Adrenal gland (tissue), 12 donors: ENCODE results near the gene PDIA3. TPM values are rescaled to one million over a fixed set of nuclear protein-coding genes. Genes with fewer than 3 reads are reported as not detected.

Experiments used
- DNase-seq, 7 donors: peaks; one replicate each; pipeline ENCODE4 v3.0.0-alpha.2; 2019 to 2020
- H3K27ac ChIP-seq, 5 donors: fragments of 200-600 bp; sonication (generic) in 4 of 5; 1 replicate in 3 of 5; 2 replicates in 2 of 5; pipeline versions ENCODE4 v1.5.1 to v1.8.0; 2016 to 2020; ENCODE audit warnings: mild to moderate bottlenecking in 1 of 5
- H3K27me3 ChIP-seq: fragments of 200-600 bp; 2 replicates; pipeline ENCODE4 v1.8.0; 2021
- H3K36me3 ChIP-seq, 2 donors: fragments of 200-600 bp; replicated peaks in 1 of 2; 1 replicate in 1 of 2; 2 replicates in 1 of 2; pipeline versions ENCODE4 v1.5.1 to v1.8.0; 2018 to 2022
- H3K4me1 ChIP-seq, 2 donors: fragments of 200-600 bp; replicated peaks in 1 of 2; 1 replicate in 1 of 2; 2 replicates in 1 of 2; pipeline versions ENCODE4 v1.5.1 to v1.8.0; 2018 to 2021
- H3K4me3 ChIP-seq, 4 donors: fragments of 200-600 bp; sonication (generic) in 3 of 4; one replicate each; pipeline ENCODE4 v1.5.1; 2016 to 2018
- H3K9me3 ChIP-seq, 3 donors: fragments of 200-600 bp; sonication (generic) in 1 of 3; replicated peaks in 1 of 3; 1 replicate in 2 of 3; 2 replicates in 1 of 3; pipeline versions ENCODE4 v1.5.1 to v1.8.0; 2016 to 2021
- POLR2A ChIP-seq, 2 donors: fragments of 450-650 bp; IDR thresholded peaks; one replicate each; pipeline ENCODE4 v1.6.1; 2017; ENCODE audit warnings: antibody characterized with exemption in 2 of 2, mild to moderate bottlenecking in 2 of 2, moderate library complexity in 1 of 2
- WGBS, 4 donors: extraction: QIAGEN DNeasy Blood & Tissue Kit in 2 of 4; methylation state at CpG; one replicate each; pipeline versions ENCODE4 v1.1.5 to v1.1.7; 2013 to 2017; 5-methylcytosine and 5-hydroxymethylcytosine counted together
- intact Hi-C, 2 donors: fragments of 100-400 bp; cut with DNase I; formaldehyde crosslinking; loops; one replicate each; pipeline versions ENCODE4 v1.14.1 to v1.15.0; 2022 to 2023
- polyA plus RNA-seq, 3 donors: library from polyadenylated mRNA; stranded (reverse); fragments of 200-250 nt in 2 of 3; fragments of 350-450 nt in 1 of 3; fragmentation: Illumina TruSeq in 1 of 3; extraction: RNeasy Lipid Tissue Mini Kit (QIAGEN cat#74804) in 1 of 3; gene quantifications; one replicate each; pipeline ENCODE4 v1.2.3, GENCODE V29; 2013 to 2014
- total RNA-seq, 9 donors: library from RNA; depleted of rRNA in 4 of 9; stranded (reverse); fragments of >200 nt in 4 of 9; fragments of 120-200 nt in 1 of 9; fragmentation: NEBNext Ultra II Directional in 1 of 9; extraction: Animal tissue kit (Norgen Biotek cat#: 25700) in 1 of 9; gene quantifications; one replicate each; pipeline versions ENCODE4 v1.1.0 to v1.2.4, GENCODE V29; 2013 to 2023
- TF ChIP-seq, protein P1 (sequence below), 6 experiments: fragments of 450-650 bp in 4 of 6; fragments of 200-600 bp in 2 of 6; sonication (generic) in 1 of 6; IDR thresholded peaks; 1 replicate in 5 of 6; 2 replicates in 1 of 6; pipeline versions ENCODE4 v1.5.1 to v1.8.0; 2016 to 2021; ENCODE audit warnings: antibody characterized with exemption in 6 of 6, mild to moderate bottlenecking in 2 of 6, moderate library complexity in 1 of 6
- donor health status: healthy with polysubstance abuse.
- donor health status: Bipolar disorder and iron deficiency.
- donor health status: DM: yes; HTN: yes; CAD: no.
- donor health status: DM: no; HTN: no; CAD: no.
- donor health status: DM: no; HTN: no; CAD: no.
- donor health status: DM: yes; HTN: yes; CAD: no.

The PDIA3 gene
- total and polyA plus RNA-seq, 12 donors = 92.7 to 727 (median 201) TPM

DNA sequence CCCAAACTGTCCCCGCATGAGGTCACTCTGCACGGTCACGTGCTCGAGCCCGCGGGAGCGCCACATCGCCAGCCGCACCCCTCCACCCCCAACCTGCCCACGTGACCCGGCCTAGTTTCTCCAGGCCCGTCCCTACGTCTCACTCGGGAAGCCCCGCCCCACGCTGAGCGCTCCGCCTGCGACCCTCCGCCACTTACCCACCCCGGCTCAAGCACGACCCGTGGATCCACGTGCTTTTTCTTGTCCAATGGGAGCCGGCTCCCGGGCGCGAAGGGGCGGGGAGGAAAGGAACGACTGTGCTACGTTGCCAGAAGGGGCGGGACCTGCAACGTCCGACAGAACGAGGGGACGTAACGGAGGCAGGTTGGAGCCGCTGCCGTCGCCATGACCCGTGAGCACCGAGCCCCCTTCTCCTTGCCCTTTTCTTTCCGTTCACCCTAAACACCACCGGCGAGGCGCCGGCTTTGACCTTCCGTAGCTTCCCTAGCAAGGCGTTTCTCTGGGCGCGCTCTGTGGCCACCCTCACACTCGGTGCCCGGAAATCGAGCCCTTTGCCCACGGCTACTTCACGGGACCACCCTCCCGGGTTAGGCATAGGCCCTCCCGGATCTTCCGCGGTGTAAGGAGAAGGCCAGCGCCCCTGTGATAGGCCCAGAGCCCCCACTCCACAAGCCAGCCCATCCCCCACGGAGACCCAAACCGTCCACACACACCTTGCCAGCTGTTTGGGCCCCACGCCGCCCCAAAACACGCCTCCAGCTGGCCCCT is 45.9 kb downstream of the PDIA3 start, which contains the start of gene SERF2:
TSS of gene SERF2 (plus strand) at position 328 of the 768 bp plus-strand sequence. CDS start at position 385, 57 bp downstream.
- Histone ChIP-seq H3K9me3 (no peaks in the 10 kb centered on the region), H3K27me3 (no peaks in the 10 kb centered on the region), H3K36me3 (peaks cover 0 to 38% of the 10 kb centered on the region in 2 donors), H3K4me1 (peaks cover 20 to 39% of the 10 kb centered on the region in 2 donors), H3K27ac (peak within 1 kb of the TSS; percentile 89 to 98 (median 96)), H3K4me3 (peak within 1 kb of the TSS; percentile 61 to 89 (median 74))
- intact Hi-C loops = no loop called here
- DNase-seq = peak; percentile 100
- TF ChIP-seq, protein P1, sequence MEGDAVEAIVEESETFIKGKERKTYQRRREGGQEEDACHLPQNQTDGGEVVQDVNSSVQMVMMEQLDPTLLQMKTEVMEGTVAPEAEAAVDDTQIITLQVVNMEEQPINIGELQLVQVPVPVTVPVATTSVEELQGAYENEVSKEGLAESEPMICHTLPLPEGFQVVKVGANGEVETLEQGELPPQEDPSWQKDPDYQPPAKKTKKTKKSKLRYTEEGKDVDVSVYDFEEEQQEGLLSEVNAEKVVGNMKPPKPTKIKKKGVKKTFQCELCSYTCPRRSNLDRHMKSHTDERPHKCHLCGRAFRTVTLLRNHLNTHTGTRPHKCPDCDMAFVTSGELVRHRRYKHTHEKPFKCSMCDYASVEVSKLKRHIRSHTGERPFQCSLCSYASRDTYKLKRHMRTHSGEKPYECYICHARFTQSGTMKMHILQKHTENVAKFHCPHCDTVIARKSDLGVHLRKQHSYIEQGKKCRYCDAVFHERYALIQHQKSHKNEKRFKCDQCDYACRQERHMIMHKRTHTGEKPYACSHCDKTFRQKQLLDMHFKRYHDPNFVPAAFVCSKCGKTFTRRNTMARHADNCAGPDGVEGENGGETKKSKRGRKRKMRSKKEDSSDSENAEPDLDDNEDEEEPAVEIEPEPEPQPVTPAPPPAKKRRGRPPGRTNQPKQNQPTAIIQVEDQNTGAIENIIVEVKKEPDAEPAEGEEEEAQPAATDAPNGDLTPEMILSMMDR (IDR thresholded peaks at IDR 0.05) = no peak
- peak; percentile 98 to 100 for TF ChIP-seq POLR2A (IDR thresholded peaks at IDR 0.05)
- 0% methylated on average over 19 to 66 of the region's 66 CpGs for WGBS, 4 donors

DNA sequence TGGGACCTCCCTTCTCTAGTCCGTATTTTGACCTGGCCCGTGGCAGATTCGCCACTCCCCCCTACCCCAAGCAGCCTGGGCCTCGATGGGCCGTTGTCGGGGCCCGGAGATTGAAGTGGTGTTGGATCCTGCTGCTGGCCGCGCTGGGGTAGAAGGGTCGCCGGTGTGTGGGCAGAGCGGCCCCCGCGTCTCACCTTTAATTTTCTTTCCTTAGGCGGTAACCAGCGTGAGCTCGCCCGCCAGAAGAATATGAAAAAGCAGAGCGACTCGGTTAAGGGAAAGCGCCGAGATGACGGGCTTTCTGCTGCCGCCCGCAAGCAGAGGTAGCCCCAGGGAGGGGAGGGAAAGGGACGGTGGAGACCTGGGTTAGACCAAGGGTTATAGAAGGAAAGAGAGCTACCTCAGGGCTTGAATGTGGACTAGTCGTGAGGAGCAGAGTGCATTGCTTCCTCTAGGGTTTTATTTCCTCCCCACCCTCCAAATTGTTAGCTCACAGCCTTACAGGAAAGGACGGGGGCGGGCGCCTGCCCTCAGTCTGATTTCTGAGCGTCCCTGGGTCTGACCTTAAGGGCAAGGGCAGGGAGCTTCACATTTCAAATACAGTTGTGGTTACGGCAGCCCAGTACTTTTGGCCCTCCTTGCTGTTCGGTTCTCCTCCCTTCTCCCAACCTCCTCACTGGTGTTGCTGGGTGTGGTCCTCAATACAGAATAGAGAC is 46.7 kb downstream of the PDIA3 start:
- Histone ChIP-seq H3K27me3 (no peaks in the 10 kb centered on the region), H3K36me3 (peaks cover 0 to 44% of the 10 kb centered on the region in 2 donors), H3K4me3 (peak overlapping the region; percentile 6 to 89 (median 74)), H3K4me1 (peaks cover 20 to 41% of the 10 kb centered on the region in 2 donors), H3K27ac (peak overlapping the region; percentile 89 to 98 (median 96)), H3K9me3 (no peaks in the 10 kb centered on the region)
- TF ChIP-seq POLR2A (IDR thresholded peaks at IDR 0.05) = peak; percentile 25 to 54
- TF ChIP-seq, protein P1 (IDR thresholded peaks at IDR 0.05) = peak in 3 of 6 experiments; percentile 14 to 31 (median 22)
- 0 to 1% (median 1%) methylated on average over 33 of the region's 33 CpGs for WGBS, 4 donors
- intact Hi-C loops = no loop called here
- DNase-seq = peak; percentile 50 to 78 (median 67)

DNA sequence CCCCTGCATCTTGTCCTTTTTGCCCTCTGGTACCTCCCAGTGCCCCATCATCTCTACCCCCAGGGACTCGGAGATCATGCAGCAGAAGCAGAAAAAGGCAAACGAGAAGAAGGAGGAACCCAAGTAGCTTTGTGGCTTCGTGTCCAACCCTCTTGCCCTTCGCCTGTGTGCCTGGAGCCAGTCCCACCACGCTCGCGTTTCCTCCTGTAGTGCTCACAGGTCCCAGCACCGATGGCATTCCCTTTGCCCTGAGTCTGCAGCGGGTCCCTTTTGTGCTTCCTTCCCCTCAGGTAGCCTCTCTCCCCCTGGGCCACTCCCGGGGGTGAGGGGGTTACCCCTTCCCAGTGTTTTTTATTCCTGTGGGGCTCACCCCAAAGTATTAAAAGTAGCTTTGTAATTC is 47.4 kb downstream of the PDIA3 start:
- Histone ChIP-seq H3K27ac (peak overlapping the region; percentile 89 to 98 (median 96)), H3K9me3 (no peaks in the 10 kb centered on the region), H3K4me1 (peaks cover 20 to 48% of the 10 kb centered on the region in 2 donors), H3K27me3 (no peaks in the 10 kb centered on the region), H3K36me3 (peaks cover 0 to 49% of the 10 kb centered on the region in 2 donors), H3K4me3 (peak overlapping the region in 1 of 4 donors; percentile 70)
- intact Hi-C loops = no loop called here
- peak in 1 of 7 donors; percentile 40 for DNase-seq
- 61 to 77% (median 73%) methylated on average over 10 of the region's 10 CpGs for WGBS, 4 donors
- TF ChIP-seq, protein P1 (IDR thresholded peaks at IDR 0.05) = no peak
- no peak for TF ChIP-seq POLR2A (IDR thresholded peaks at IDR 0.05)
